Gastrocnemius medialis (tissue), 4 donors: ENCODE measurements around the gene HES7. TPM values are rescaled to one million over a fixed set of nuclear protein-coding genes. Genes with fewer than 3 reads are reported as not detected.

Experiments used
- ATAC-seq, 2 donors: fragments of 150-250 bp; one replicate each; pipeline ENCODE4 v1.9.1; 2016
- DNase-seq, 2 donors: peaks; one replicate each; pipeline ENCODE4 v3.0.0-alpha.2; 2019
- H3K27ac ChIP-seq, 4 donors: fragments of 200-600 bp; sonication (generic); 1 replicate in 1 of 4; 2 replicates in 3 of 4; pipeline ENCODE4 v1.5.1; 2016 to 2018; ENCODE audit warnings: mild to moderate bottlenecking in 2 of 4, moderate library complexity in 1 of 4
- H3K27me3 ChIP-seq, 3 donors: fragments of 200-600 bp; sonication (generic) in 2 of 3; 1 replicate in 1 of 3; 2 replicates in 2 of 3; pipeline versions ENCODE4 v1.5.1 to v1.6.0; 2016 to 2019; ENCODE audit warnings: mild to moderate bottlenecking in 1 of 3, moderate library complexity in 1 of 3
- H3K36me3 ChIP-seq, 2 donors: fragments of 200-600 bp; sonication (generic) in 1 of 2; one replicate each; pipeline ENCODE4 v1.5.1; 2017 to 2018
- H3K4me1 ChIP-seq, 2 donors: fragments of 200-600 bp; sonication (generic) in 1 of 2; one replicate each; pipeline ENCODE4 v1.5.1; 2016 to 2017; ENCODE audit warnings: mild to moderate bottlenecking in 2 of 2
- H3K4me3 ChIP-seq, 4 donors: fragments of 200-600 bp; sonication (generic) in 3 of 4; 1 replicate in 1 of 4; 2 replicates in 3 of 4; pipeline ENCODE4 v1.5.1; 2016 to 2019; ENCODE audit warnings: mild to moderate bottlenecking in 2 of 4
- H3K9me3 ChIP-seq, 3 donors: fragments of 200-600 bp; sonication (generic) in 2 of 3; 1 replicate in 1 of 3; 2 replicates in 2 of 3; pipeline ENCODE4 v1.5.1; 2016 to 2019
- CTCF ChIP-seq, 5 experiments: fragments of 450-650 bp in 3 of 5; fragments of 200-600 bp in 2 of 5; sonication (generic) in 2 of 5; IDR thresholded peaks in 4 of 5; conservative IDR thresholded peaks in 1 of 5; 1 replicate in 4 of 5; 2 replicates in 1 of 5; pipeline ENCODE4 v1.5.1; 2016 to 2019; ENCODE audit warnings: antibody characterized with exemption in 5 of 5, mild to moderate bottlenecking in 3 of 5, moderate library complexity in 3 of 5
- POLR2A ChIP-seq, 2 donors: fragments of 450-650 bp; IDR thresholded peaks; one replicate each; pipeline ENCODE4 v1.6.1; 2017; ENCODE audit warnings: antibody characterized with exemption in 2 of 2, mild to moderate bottlenecking in 2 of 2, moderate library complexity in 2 of 2
- in situ Hi-C, 4 donors: fragments of 200-750 bp; cut with MboI; loops; one replicate each; pipeline versions ENCODE4 v1.15.0 to v1.8.0; 2017; ENCODE audit warnings: low sequenced_read_pairs in 4 of 4
- intact Hi-C: fragments of 100-400 bp; cut with DNase I; formaldehyde crosslinking; loops from one replicate; pipeline ENCODE4 v1.15.1; 2023; ENCODE audit warnings: low total_unique reads
- total RNA-seq, 4 donors: library from RNA; depleted of rRNA; stranded (reverse); fragments of >200 nt; gene quantifications; one replicate each; pipeline versions ENCODE4 v1.1.0 to v1.2.3, GENCODE V29; 2016

Gene HES7
- total RNA-seq, 4 donors from 2014 or later, result not detected

- Histone ChIP-seq H3K36me3 (peaks cover 21 to 68% of the 10 kb centered on the region in 2 donors), H3K27ac (peak overlapping the region; percentile 98 to 100 (median 100)), H3K27me3 (no peaks in the 10 kb centered on the region), H3K4me3 (peak overlapping the region; percentile 69 to 97 (median 84)), H3K4me1 (peaks cover 55 to 58% of the 10 kb centered on the region in 2 donors), H3K9me3 (no peaks in the 10 kb centered on the region)
- intact Hi-C loops (loop anchor here (1.0 to 10.0 kb wide), 5 partner anchors 9 to 908 kb away; partner anchors contain the start of genes CD68, GABARAP and SLC2A4), in situ Hi-C loops (loop anchor here in 1 of 4 donors (5.0 kb wide), 1 partner anchor 308 kb away; no protein-coding TSS in a partner anchor)
- ATAC-seq (no peak), DNase-seq (no peak)
- TF ChIP-seq POLR2A (IDR thresholded peaks at IDR 0.05) (no peak), CTCF (IDR thresholded peaks at IDR 0.05 in 4 of 5, conservative IDR thresholded peaks at IDR 0.05 in 1 of 5) (no peak)
These were observed 26.6 kb upstream of the HES7 start for GRCh38 chr17:8150194-8151119.

DNA sequence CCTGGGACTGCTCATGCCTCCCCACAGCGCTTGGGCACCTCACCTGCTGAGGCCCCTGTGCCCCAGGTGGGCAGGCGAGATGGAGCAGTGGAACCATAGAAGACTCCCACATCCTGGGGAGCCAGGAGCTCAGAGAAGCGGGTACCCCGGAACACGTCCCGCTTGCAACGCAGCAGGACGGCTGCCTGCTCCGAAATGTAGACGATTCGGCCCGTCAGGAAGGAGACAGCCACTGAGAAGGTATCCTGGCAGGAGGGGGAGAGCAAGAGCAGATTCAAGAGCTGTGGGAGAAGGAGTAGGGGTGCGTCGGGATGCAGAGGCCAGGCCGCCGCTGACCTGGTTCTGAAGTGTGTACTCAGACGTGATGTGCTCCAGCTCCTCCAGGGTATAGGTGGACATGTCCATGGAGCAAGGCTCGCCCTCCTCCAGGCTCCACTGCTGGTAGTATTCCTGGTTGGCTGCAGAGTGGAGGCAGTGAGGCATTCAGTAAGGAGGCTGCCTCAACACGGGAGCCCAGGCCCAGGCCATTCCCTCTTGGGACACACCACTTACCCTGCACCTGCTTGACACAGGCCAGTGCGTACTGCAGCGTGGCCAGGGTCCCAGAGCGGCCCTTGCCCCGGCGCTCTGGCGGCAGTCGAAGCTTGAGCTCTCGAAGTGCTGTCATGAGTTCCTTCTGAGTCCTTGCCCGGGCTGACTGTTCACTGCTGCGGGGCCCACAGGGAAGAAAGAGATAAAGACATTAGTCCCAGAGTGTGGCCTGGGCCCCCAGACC lies 25.7 kb upstream of the HES7 start:
- Histone ChIP-seq H3K36me3 (peaks cover 21 to 77% of the 10 kb centered on the region in 2 donors), H3K4me3 (peak overlapping the region in 3 of 4 donors; percentile 72 to 97 (median 97)), H3K9me3 (no peaks in the 10 kb centered on the region), H3K27ac (peak overlapping the region; percentile 98 to 100 (median 100)), H3K27me3 (no peaks in the 10 kb centered on the region), H3K4me1 (peaks cover 55 to 58% of the 10 kb centered on the region in 2 donors)
- in situ Hi-C loops (loop anchor here in 1 of 4 donors (5.0 kb wide), 1 partner anchor 307 kb away; no protein-coding TSS in a partner anchor), intact Hi-C loops (loop anchor here (1.0 to 10.0 kb wide), 5 partner anchors 8 to 907 kb away; partner anchors contain the start of genes CD68, GABARAP and SLC2A4)
- TF ChIP-seq CTCF (IDR thresholded peaks at IDR 0.05 in 4 of 5, conservative IDR thresholded peaks at IDR 0.05 in 1 of 5) (no peak), POLR2A (IDR thresholded peaks at IDR 0.05) (no peak)
- ATAC-seq (no peak), DNase-seq (no peak)

DNA sequence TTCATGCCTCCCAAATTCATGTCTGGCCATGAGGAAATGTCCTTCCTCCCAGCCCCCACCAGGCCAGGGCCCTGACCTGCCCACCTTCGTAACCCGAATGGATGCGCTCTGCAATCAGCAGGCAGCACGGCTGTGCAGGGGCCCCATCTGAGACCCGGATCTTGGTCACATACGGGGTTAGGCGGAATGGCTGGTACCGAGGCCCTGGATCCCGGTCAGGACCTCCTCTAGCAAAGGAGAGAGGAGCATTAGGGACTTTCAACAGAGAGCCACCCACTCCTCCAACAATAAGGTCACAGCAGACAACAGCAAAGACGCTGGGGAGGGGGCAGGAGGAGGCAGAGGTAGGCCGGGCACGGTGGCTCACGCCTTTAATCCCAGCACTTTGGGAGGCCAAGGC lies 24.7 kb upstream of the HES7 start:
- intact Hi-C loops, result no loop called here
- Histone ChIP-seq H3K4me1 (peaks cover 50 to 62% of the 10 kb centered on the region in 2 donors), H3K4me3 (peak overlapping the region in 1 of 4 donors; percentile 6), H3K9me3 (no peaks in the 10 kb centered on the region), H3K27ac (peak overlapping the region; percentile 98 to 100 (median 100)), H3K27me3 (no peaks in the 10 kb centered on the region), H3K36me3 (peaks cover 21 to 87% of the 10 kb centered on the region in 2 donors)
- TF ChIP-seq POLR2A (IDR thresholded peaks at IDR 0.05) (no peak), CTCF (IDR thresholded peaks at IDR 0.05 in 4 of 5, conservative IDR thresholded peaks at IDR 0.05 in 1 of 5) (no peak)
- ATAC-seq, result no peak
- no peak for DNase-seq
- in situ Hi-C loops, result no loop called here

DNA sequence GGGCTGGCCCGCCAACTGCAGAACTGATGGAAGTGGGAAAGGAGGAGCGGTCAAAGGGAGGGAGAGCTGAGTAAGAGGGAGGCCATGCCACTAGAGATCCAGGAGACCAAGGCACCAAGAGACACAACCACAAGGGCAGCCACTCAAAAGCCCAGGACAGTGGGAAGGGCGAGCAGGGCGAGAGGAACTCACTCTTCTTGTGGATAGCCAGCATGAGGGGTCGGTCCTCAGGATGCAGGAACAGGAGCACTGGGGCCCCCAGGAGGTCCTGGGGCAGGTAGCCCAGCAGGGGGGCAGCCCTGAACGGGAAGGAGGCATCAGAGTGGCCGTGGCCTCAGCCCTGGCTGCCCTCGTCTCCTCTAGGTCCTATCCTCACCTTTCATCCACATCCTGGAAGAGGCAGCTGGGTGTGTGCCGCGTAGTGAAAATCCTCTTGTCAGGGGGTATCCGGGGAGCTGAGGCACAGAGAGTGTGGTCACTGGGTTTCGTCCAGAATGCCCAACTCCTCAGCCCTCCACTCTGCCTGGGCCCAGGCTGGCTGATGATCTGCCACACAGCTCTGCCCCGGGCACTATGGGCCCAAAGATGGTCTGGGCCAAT lies 24.0 kb upstream of the HES7 start:
- H3K27ac ChIP-seq, result peak overlapping the region; percentile 98 to 100 (median 100)
- H3K36me3 ChIP-seq, result peaks cover 21 to 88% of the 10 kb centered on the region in 2 donors
- ATAC-seq (no peak), DNase-seq (no peak)
- intact Hi-C loops, result no loop called here
- H3K9me3 ChIP-seq, result no peaks in the 10 kb centered on the region
- H3K4me3 ChIP-seq, result no peak overlapping the region
- no peaks in the 10 kb centered on the region for H3K27me3 ChIP-seq
- no peak for TF ChIP-seq POLR2A (IDR thresholded peaks at IDR 0.05)
- no peak for TF ChIP-seq CTCF (IDR thresholded peaks at IDR 0.05 in 4 of 5, conservative IDR thresholded peaks at IDR 0.05 in 1 of 5)
- H3K4me1 ChIP-seq, result peaks cover 43 to 62% of the 10 kb centered on the region in 2 donors
- in situ Hi-C loops, result no loop called here
